UCSD-AML1 (cell line): ENCODE measurements around the gene SND1.

ENCODE experiments used
- DNase-seq: peaks from one replicate; lab custom pipeline; 2025; ENCODE audit not compliant: unreplicated experiment; lab: John Stamatoyannopoulos, UW

Gene SND1

GRCh38 chr7:127726476-127726875 lies 74.5 kb downstream of the SND1 start:
- DNase-seq = no peak

GRCh38 chr7:127730658-127731276 lies 78.8 kb downstream of the SND1 start:
- DNase-seq = no peak

GRCh38 chr7:127731431-127732080 lies 79.6 kb downstream of the SND1 start:
- no peak for DNase-seq

- DNase-seq = no peak
Measured at GRCh38 chr7:127732306-127732705, 80.3 kb downstream of the SND1 start.

GRCh38 chr7:127733986-127734385 lies 82.0 kb downstream of the SND1 start:
- DNase-seq = no peak

- DNase-seq = no peak
Measured at GRCh38 chr7:127736511-127736910, 84.5 kb downstream of the SND1 start.

GRCh38 chr7:127738859-127739258 lies 86.9 kb downstream of the SND1 start:
- DNase-seq = no peak

GRCh38 chr7:127741764-127742375 lies 89.9 kb downstream of the SND1 start:
- no peak for DNase-seq

GRCh38 chr7:127745445-127745844 lies 93.5 kb downstream of the SND1 start:
- no peak for DNase-seq

GRCh38 chr7:127751062-127751461 lies 99.1 kb downstream of the SND1 start:
- DNase-seq = no peak

GRCh38 chr7:127751490-127752448 lies 99.8 kb downstream of the SND1 start:
- DNase-seq = no peak

GRCh38 chr7:127752829-127753228 lies 100.8 kb downstream of the SND1 start:
- DNase-seq = no peak

GRCh38 chr7:127754457-127754856 lies 102.5 kb downstream of the SND1 start:
- no peak for DNase-seq

GRCh38 chr7:127755521-127755920 lies 103.5 kb downstream of the SND1 start:
- DNase-seq = no peak

- DNase-seq = no peak
Measured at GRCh38 chr7:127755965-127756364, 104.0 kb downstream of the SND1 start.

GRCh38 chr7:127758105-127758504 lies 106.1 kb downstream of the SND1 start:
- DNase-seq = no peak

- no peak for DNase-seq
Measured at GRCh38 chr7:127758845-127759244, 106.9 kb downstream of the SND1 start.

GRCh38 chr7:127759945-127760421 lies 108.0 kb downstream of the SND1 start:
- no peak for DNase-seq

GRCh38 chr7:127760436-127761031 lies 108.5 kb downstream of the SND1 start:
- DNase-seq = no peak

GRCh38 chr7:127761196-127761595 lies 109.2 kb downstream of the SND1 start:
- DNase-seq = no peak

GRCh38 chr7:127764681-127765080 lies 112.7 kb downstream of the SND1 start:
- no peak for DNase-seq
